ENCODE data around the gene GADD45B. TPM values are rescaled to one million over a fixed set of nuclear protein-coding genes. Genes with fewer than 3 reads are reported as not detected.
"Not testable (repeated sequence)": the region's sequence is repeated elsewhere in the genome, so short reads cannot be mapped to it uniquely, and the experiment has no call there.

Gene GADD45B
- total RNA-seq, 2 donors from 2014 or later, result 430 to 498 TPM

DNA sequence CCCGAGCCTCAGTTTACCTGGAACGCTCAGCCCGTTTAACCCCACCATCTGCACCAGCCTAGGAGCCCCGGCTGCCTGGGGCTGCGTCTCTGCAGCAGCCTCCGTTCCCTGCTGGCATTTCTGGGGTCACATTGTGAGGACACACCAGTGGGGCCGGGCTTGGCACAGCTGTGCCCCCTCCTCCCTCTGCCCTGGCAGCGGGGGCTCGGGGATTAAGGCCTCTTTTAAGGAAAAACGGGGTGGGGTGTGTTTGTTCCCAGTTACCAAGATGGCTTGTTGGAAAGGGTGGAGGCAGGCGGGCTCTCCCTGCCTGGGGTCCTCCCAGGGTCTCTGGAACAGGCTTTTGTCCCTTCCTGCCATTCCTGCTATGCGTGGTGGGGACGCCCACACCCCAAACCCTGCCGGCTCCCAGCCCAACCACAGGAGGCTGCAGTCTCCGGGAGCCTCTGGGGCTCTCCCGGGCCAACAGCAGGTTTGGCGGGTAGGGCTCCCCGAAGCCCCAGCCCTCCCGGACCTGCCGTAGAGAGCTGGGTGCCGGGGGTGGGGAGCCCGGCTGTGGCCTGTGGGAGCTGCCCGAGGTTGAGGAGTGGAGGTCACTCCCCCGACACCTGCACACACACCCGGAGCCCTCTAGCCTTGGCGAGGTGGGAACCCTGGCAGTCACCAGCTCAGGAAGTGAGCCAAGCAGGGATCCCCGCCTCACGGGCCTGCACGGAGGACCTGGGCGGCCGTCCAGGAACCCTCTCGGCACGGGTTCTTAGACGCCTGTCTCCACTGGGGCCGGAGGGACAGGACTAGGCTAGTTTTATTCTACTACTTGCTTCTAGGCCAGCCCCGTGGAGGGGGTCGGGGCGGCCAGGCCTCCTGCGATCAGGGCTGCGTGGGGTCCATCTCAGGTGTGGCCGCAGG, 36.9 kb downstream of the GADD45B start:
- no peak for ATAC-seq (ENCODE audit: insufficient number of reproducible peaks, low FRiP score, low read depth)

DNA sequence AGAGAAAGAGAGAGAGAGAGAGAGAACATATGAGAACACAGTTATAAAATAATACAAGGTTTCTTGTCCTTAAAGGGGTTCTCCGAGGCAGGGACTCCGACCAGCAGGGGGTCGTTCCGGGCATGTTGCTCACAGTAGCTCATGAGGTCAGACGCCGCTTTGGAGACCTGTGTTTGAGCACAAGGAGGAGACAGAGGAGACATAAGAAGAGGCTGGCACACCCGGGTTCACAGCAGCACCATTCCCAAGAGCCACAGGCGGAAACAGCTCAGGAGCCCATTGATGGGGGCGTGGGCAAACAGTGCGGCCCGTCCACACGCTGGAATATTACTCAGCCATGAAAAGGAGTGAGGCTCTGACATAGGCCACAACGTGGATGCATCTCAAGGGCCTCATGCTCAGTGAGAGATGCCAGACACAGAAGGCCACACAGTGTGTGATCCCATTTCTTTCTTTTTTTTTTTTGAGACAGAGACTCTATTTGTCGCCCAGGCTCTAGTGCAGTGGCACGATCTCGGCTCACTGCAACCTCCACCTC, 39.1 kb downstream of the GADD45B start:
- ATAC-seq (ENCODE audit: insufficient number of reproducible peaks, low FRiP score, low read depth) (no peak), DNase-seq (ENCODE audit: low spot score) (no peak)
- no peaks in the 10 kb centered on the region for H3K27me3 ChIP-seq (replicated peaks; ENCODE audit: insufficient read depth)
- no peaks in the 10 kb centered on the region for H3K36me3 ChIP-seq
- H3K4me3 ChIP-seq, result no peak overlapping the region
- no peaks in the 10 kb centered on the region for H3K9me3 ChIP-seq
- no peak overlapping the region for H3K27ac ChIP-seq
- H3K4me1 ChIP-seq (ENCODE audit: control insufficient read depth in 1 of 2, low read depth in 2 of 2), result no peaks in the 10 kb centered on the region
- TF ChIP-seq CTCF (IDR thresholded peaks at IDR 0.05), result no peak

More for the DNA sequence above, 36.9 kb downstream of the GADD45B start:
- Histone ChIP-seq H3K4me1 (ENCODE audit: control insufficient read depth in 1 of 2, low read depth in 2 of 2) (no peaks in the 10 kb centered on the region), H3K4me3 (no peak overlapping the region), H3K9me3 (no peaks in the 10 kb centered on the region), H3K27ac (no peak overlapping the region), H3K27me3 (replicated peaks; ENCODE audit: insufficient read depth) (no peaks in the 10 kb centered on the region), H3K36me3 (no peaks in the 10 kb centered on the region)
- no peak for DNase-seq (ENCODE audit: low spot score)
- TF ChIP-seq CTCF (IDR thresholded peaks at IDR 0.05), result no peak

GRCh38 chr19:2516727-2517126, 40.8 kb downstream of the GADD45B start:
- ATAC-seq (ENCODE audit: insufficient number of reproducible peaks, low FRiP score, low read depth) (no peak), DNase-seq (ENCODE audit: low spot score) (no peak)
- Histone ChIP-seq H3K27ac (no peak overlapping the region), H3K4me3 (no peak overlapping the region), H3K36me3 (no peaks in the 10 kb centered on the region), H3K4me1 (ENCODE audit: control insufficient read depth in 1 of 2, low read depth in 2 of 2) (no peaks in the 10 kb centered on the region), H3K9me3 (no peaks in the 10 kb centered on the region), H3K27me3 (replicated peaks; ENCODE audit: insufficient read depth) (no peaks in the 10 kb centered on the region)
- TF ChIP-seq CTCF (IDR thresholded peaks at IDR 0.05), result no peak

DNA sequence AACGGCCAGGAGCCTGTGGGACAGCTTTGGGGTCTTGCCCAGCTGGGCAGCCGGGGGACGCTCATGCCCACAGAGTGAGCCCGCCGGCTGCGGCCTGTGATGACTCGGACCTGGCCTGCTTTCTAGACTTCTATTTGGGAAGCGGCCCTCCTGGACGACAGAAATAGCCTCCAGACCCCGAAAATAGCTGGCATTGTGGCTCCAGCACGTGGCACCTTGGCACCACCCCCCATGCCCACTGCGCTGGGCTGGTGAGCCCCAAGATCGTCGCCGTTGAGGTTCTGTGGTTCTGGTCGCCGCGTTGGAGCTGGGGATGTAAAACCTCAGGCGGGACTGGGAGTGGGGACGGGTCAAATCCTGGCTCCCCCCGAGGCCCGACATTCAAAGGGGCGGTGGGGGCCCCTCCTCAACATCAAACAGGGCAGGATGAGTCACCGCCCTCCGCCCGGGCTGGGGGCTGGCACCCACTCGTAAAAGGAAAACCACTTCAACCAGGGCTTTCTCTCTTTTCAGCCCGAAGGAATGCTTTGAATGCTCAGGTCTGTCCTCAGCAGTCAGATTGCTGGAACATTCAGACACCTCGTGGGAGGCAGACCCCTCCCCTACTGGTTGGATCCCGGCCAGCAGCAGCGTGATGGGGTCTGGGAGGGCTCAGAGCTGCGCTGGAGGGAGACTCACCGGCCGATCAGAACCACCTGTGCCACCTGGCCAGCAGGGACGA, 42.1 kb downstream of the GADD45B start:
- H3K4me3 ChIP-seq, result no peak overlapping the region
- no peaks in the 10 kb centered on the region for H3K36me3 ChIP-seq
- ATAC-seq (ENCODE audit: insufficient number of reproducible peaks, low FRiP score, low read depth) (no peak), DNase-seq (ENCODE audit: low spot score) (no peak)
- peaks cover 0 to 2% of the 10 kb centered on the region in 2 donors for H3K4me1 ChIP-seq (ENCODE audit: control insufficient read depth in 1 of 2, low read depth in 2 of 2)
- H3K27me3 ChIP-seq (replicated peaks; ENCODE audit: insufficient read depth), result no peaks in the 10 kb centered on the region
- no peak for TF ChIP-seq CTCF (IDR thresholded peaks at IDR 0.05)
- no peaks in the 10 kb centered on the region for H3K9me3 ChIP-seq
- no peak overlapping the region for H3K27ac ChIP-seq

GRCh38 chr19:2518856-2519255, 42.9 kb downstream of the GADD45B start:
- H3K4me3 ChIP-seq; ATAC-seq (ENCODE audit: insufficient number of reproducible peaks, low FRiP score, low read depth); H3K36me3 ChIP-seq; H3K27ac ChIP-seq; H3K9me3 ChIP-seq; DNase-seq (ENCODE audit: low spot score); H3K4me1 ChIP-seq (ENCODE audit: control insufficient read depth in 1 of 2, low read depth in 2 of 2); H3K27me3 ChIP-seq (replicated peaks; ENCODE audit: insufficient read depth): not testable (repeated sequence)

All from thoracic aorta (tissue), 2 donors.